GM19468 (cell line): ENCODE results near the gene MTARC2.
"Not testable (repeated sequence)": the region's sequence is repeated elsewhere in the genome, so short reads cannot be mapped to it uniquely, and the experiment has no call there.

Experiments
- ATAC-seq: cut with Tn5 transposase; IDR thresholded peaks from one replicate; pipeline ENCODE4 v1.9.1; 2021; ENCODE audit warnings: mild to moderate bottlenecking, moderate library complexity, moderate number of reproducible peaks; ENCODE audit not compliant: unreplicated experiment; ENCODE audit errors: extremely low read depth

MTARC2 gene

GRCh38 chr1:220748089-220748934 is at the start of gene MTARC2:
MTARC2 (plus strand) TSS chr1:220748322; CDS start chr1:220748532, 210 bp downstream.
- peak; percentile 91 for ATAC-seq

GRCh38 chr1:220698607-220699016 is 49.5 kb upstream of the MTARC2 start:
- ATAC-seq: no peak

- ATAC-seq: no peak
Measured at GRCh38 chr1:220699044-220699443, 49.1 kb upstream of the MTARC2 start.

- ATAC-seq: no peak
Measured at GRCh38 chr1:220700556-220701179, 47.5 kb upstream of the MTARC2 start.

- ATAC-seq: no peak
Measured at GRCh38 chr1:220701974-220702373, 46.1 kb upstream of the MTARC2 start.

GRCh38 chr1:220702733-220703270 is 45.3 kb upstream of the MTARC2 start:
- no peak for ATAC-seq

- no peak for ATAC-seq
Measured at GRCh38 chr1:220703305-220703704, 44.8 kb upstream of the MTARC2 start.

- ATAC-seq: no peak
Measured at GRCh38 chr1:220705782-220706181, 42.3 kb upstream of the MTARC2 start.

- no peak for ATAC-seq
Measured at GRCh38 chr1:220706480-220706879, 41.6 kb upstream of the MTARC2 start.

- no peak for ATAC-seq
Measured at GRCh38 chr1:220707160-220707559, 41.0 kb upstream of the MTARC2 start.

GRCh38 chr1:220708244-220708643 is 39.9 kb upstream of the MTARC2 start:
- no peak for ATAC-seq

GRCh38 chr1:220708936-220709801 is 39.0 kb upstream of the MTARC2 start:
- ATAC-seq: no peak

- ATAC-seq: no peak
Measured at GRCh38 chr1:220710333-220710732, 37.8 kb upstream of the MTARC2 start.

- no peak for ATAC-seq
Measured at GRCh38 chr1:220711056-220711809, 36.9 kb upstream of the MTARC2 start.

GRCh38 chr1:220715986-220716385 is 32.1 kb upstream of the MTARC2 start:
- not testable (repeated sequence) for ATAC-seq

GRCh38 chr1:220717800-220718640 is 30.1 kb upstream of the MTARC2 start:
- ATAC-seq: no peak

- not testable (repeated sequence) for ATAC-seq
Measured at GRCh38 chr1:220721266-220721665, 26.9 kb upstream of the MTARC2 start.

- no peak for ATAC-seq
Measured at GRCh38 chr1:220726634-220727033, 21.5 kb upstream of the MTARC2 start.

GRCh38 chr1:220727519-220727918 is 20.6 kb upstream of the MTARC2 start:
- no peak for ATAC-seq
